Body of pancreas (tissue), 4 donors: ENCODE results near the gene SNAPIN. TPM values are rescaled to one million over a fixed set of nuclear protein-coding genes. Genes with fewer than 3 reads are reported as not detected.
A peak's percentile ranks its signal among the peaks of the same experiment; 100 is the strongest.

Source experiments
- ATAC-seq: fragments of 150-250 bp; one replicate; pipeline ENCODE4 v1.9.1; 2016
- DNase-seq, 4 donors: peaks; one replicate each; pipeline ENCODE4 v3.0.0-alpha.2; 2019
- H3K27ac ChIP-seq, 4 donors: fragments of 200-600 bp; sonication (generic); 1 replicate in 3 of 4; 2 replicates in 1 of 4; pipeline versions ENCODE4 v1.5.1 to v1.6.1; 2016 to 2019; ENCODE audit warnings: mild to moderate bottlenecking in 1 of 4, mixed read lengths in 1 of 4, moderate library complexity in 1 of 4
- H3K27me3 ChIP-seq, 2 donors: fragments of 200-600 bp; sonication (generic); one replicate each; pipeline ENCODE4 v1.6.0; 2016; ENCODE audit warnings: mild to moderate bottlenecking in 1 of 2
- H3K36me3 ChIP-seq, 2 donors: fragments of 200-600 bp; sonication (generic); replicated peaks in 1 of 2; 2 replicates each; pipeline ENCODE4 v1.5.1; 2016; ENCODE audit warnings: low read depth in 2 of 2; ENCODE audit not compliant: insufficient read depth in 1 of 2
- H3K4me1 ChIP-seq: fragments of 200-600 bp; sonication (generic); one replicate; pipeline ENCODE4 v1.6.0; 2016
- H3K4me3 ChIP-seq, 2 donors: fragments of 200-600 bp; sonication (generic); 1 replicate in 1 of 2; 2 replicates in 1 of 2; pipeline ENCODE4 v1.5.1; 2016 to 2019
- H3K9me3 ChIP-seq, 3 donors: fragments of 200-600 bp; sonication (generic); 1 replicate in 2 of 3; 2 replicates in 1 of 3; pipeline ENCODE4 v1.5.1; 2016
- CTCF ChIP-seq, 7 experiments: fragments of 450-650 bp in 4 of 7; fragments of 200-600 bp in 3 of 7; sonication (generic) in 3 of 7; IDR thresholded peaks; one replicate each; pipeline ENCODE4 v1.5.1; 2016 to 2019; ENCODE audit warnings: antibody characterized with exemption in 7 of 7
- POLR2A ChIP-seq, 3 donors: fragments of 450-650 bp; IDR thresholded peaks; one replicate each; pipeline ENCODE4 v1.6.1; 2016; ENCODE audit warnings: antibody characterized with exemption in 3 of 3, mild to moderate bottlenecking in 2 of 3
- WGBS, 2 donors: methylation state at CpG; one replicate each; pipeline ENCODE4 v1.1.5; 2017; 5-methylcytosine and 5-hydroxymethylcytosine counted together
- intact Hi-C: fragments of 100-400 bp; cut with DNase I; formaldehyde crosslinking; loops from one replicate; pipeline ENCODE4 v1.15.1; 2023
- total RNA-seq, 2 donors: library from RNA; depleted of rRNA; stranded (reverse); fragments of >200 nt; gene quantifications; one replicate each; pipeline ENCODE4 v1.1.0, GENCODE V29; 2016

SNAPIN gene
- total RNA-seq, 2 donors from 2014 or later, result 21.8 to 23.7 TPM

GRCh38 chr1:153647346-153647714 lies 11.2 kb upstream of the SNAPIN start:
- WGBS, 2 donors, result 61 to 65% methylated on average over 2 of the region's 2 CpGs
- H3K9me3 ChIP-seq, result no peaks in the 10 kb centered on the region
- no peaks in the 10 kb centered on the region for H3K27me3 ChIP-seq
- no peak overlapping the region for H3K4me3 ChIP-seq
- peak overlapping the region in 2 of 4 donors; percentile 36 to 83 for H3K27ac ChIP-seq
- peaks cover 13 to 18% of the 10 kb centered on the region in 2 donors for H3K36me3 ChIP-seq
- DNase-seq, result no peak
- intact Hi-C loops, result no loop called here
- no peak for ATAC-seq
- H3K4me1 ChIP-seq, result peaks cover 67% of the 10 kb centered on the region
- TF ChIP-seq CTCF (IDR thresholded peaks at IDR 0.05), result no peak
- no peak for TF ChIP-seq POLR2A (IDR thresholded peaks at IDR 0.05)

- DNase-seq, result no peak
- Histone ChIP-seq H3K27ac (peak overlapping the region in 3 of 4 donors; percentile 75 to 83 (median 81)), H3K4me3 (no peak overlapping the region), H3K27me3 (no peaks in the 10 kb centered on the region), H3K9me3 (no peaks in the 10 kb centered on the region), H3K36me3 (peaks cover 11 to 13% of the 10 kb centered on the region in 2 donors), H3K4me1 (peaks cover 67% of the 10 kb centered on the region)
- no peak for ATAC-seq
- no peak for TF ChIP-seq POLR2A (IDR thresholded peaks at IDR 0.05)
- no peak for TF ChIP-seq CTCF (IDR thresholded peaks at IDR 0.05)
- intact Hi-C loops, result no loop called here
- WGBS, 2 donors, result 81 to 83% methylated on average over 10 of the region's 10 CpGs
These were observed 10.4 kb upstream of the SNAPIN start for GRCh38 chr1:153648000-153648643.

GRCh38 chr1:153649137-153649862 lies 9.2 kb upstream of the SNAPIN start:
- H3K9me3 ChIP-seq, result no peaks in the 10 kb centered on the region
- no peak overlapping the region for H3K4me3 ChIP-seq
- no peaks in the 10 kb centered on the region for H3K27me3 ChIP-seq
- WGBS, 2 donors, result 11 to 15% methylated on average over 3 of the region's 3 CpGs
- H3K36me3 ChIP-seq, result peaks cover 9 to 13% of the 10 kb centered on the region in 2 donors
- ATAC-seq (peak; percentile 12), DNase-seq (peak in 3 of 4 donors; percentile 46 to 68 (median 63))
- H3K27ac ChIP-seq, result peak overlapping the region; percentile 75 to 83 (median 80)
- intact Hi-C loops, result no loop called here
- TF ChIP-seq CTCF (IDR thresholded peaks at IDR 0.05) (no peak), POLR2A (IDR thresholded peaks at IDR 0.05) (peak in 1 of 3 donors; percentile 5)
- H3K4me1 ChIP-seq, result peaks cover 61% of the 10 kb centered on the region

GRCh38 chr1:153649863-153650235 lies 8.7 kb upstream of the SNAPIN start:
- ATAC-seq, result peak; percentile 93
- intact Hi-C loops, result no loop called here
- DNase-seq, result peak; percentile 92 to 97 (median 96)
- H3K27ac ChIP-seq, result peak overlapping the region; percentile 75 to 83 (median 80)
- H3K4me3 ChIP-seq, result no peak overlapping the region
- TF ChIP-seq POLR2A (IDR thresholded peaks at IDR 0.05) (no peak), CTCF (IDR thresholded peaks at IDR 0.05) (no peak)
- no peaks in the 10 kb centered on the region for H3K9me3 ChIP-seq
- 26 to 42% methylated on average over 2 of the region's 2 CpGs for WGBS, 2 donors
- H3K36me3 ChIP-seq, result peaks cover 9 to 11% of the 10 kb centered on the region in 2 donors
- H3K27me3 ChIP-seq, result no peaks in the 10 kb centered on the region
- peaks cover 59% of the 10 kb centered on the region for H3K4me1 ChIP-seq
